DOHH2 (cell line): Measurements from ENCODE around the gene AGBL5.

Source experiments
- H3F3A ChIP-seq: fragments of 200-600 bp; sonication (generic), shearing (Covaris generic); 2 replicates; pipeline ENCODE4 v1.6.0; 2016; ENCODE audit warnings: antibody characterized with exemption, mild to moderate bottlenecking; ENCODE audit not compliant: control insufficient read depth, insufficient read depth
- H3K27ac ChIP-seq: fragments of 200-600 bp; sonication (generic); 2 replicates; pipeline ENCODE4 v1.5.1; 2014; ENCODE audit warnings: low read depth, mild to moderate bottlenecking, low read length, moderate library complexity
- H3K27me3 ChIP-seq: fragments of 200-600 bp; sonication (generic); 2 replicates; pipeline ENCODE4 v1.6.1; 2014; ENCODE audit warnings: mild to moderate bottlenecking, low read length, mixed read lengths; ENCODE audit not compliant: control insufficient read depth
- H3K36me3 ChIP-seq: fragments of 200-600 bp; sonication (generic); 2 replicates; pipeline ENCODE4 v1.6.1; 2014; ENCODE audit warnings: mild to moderate bottlenecking, low read length, moderate library complexity, mixed read lengths; ENCODE audit not compliant: control insufficient read depth
- H3K4me1 ChIP-seq: fragments of 200-600 bp; sonication (generic); 2 replicates; pipeline ENCODE4 v1.6.1; 2014; ENCODE audit warnings: mild to moderate bottlenecking, low read length, mixed read lengths; ENCODE audit not compliant: control insufficient read depth
- H3K4me2 ChIP-seq: fragments of 200-600 bp; sonication (generic); 2 replicates; pipeline ENCODE4 v1.6.0; 2014; ENCODE audit warnings: mild to moderate bottlenecking, low read length, moderate library complexity
- H3K4me3 ChIP-seq: fragments of 200-600 bp; sonication (generic); 2 replicates; pipeline ENCODE4 v1.5.1; 2014; ENCODE audit warnings: mild to moderate bottlenecking, low read length, mixed read lengths
- H3K79me2 ChIP-seq: fragments of 200-600 bp; sonication (generic); 2 replicates; pipeline ENCODE4 v1.6.1; 2014; ENCODE audit warnings: mild to moderate bottlenecking, low read length, mixed read lengths; ENCODE audit not compliant: control insufficient read depth
- H3K9me2 ChIP-seq: fragments of 200-600 bp; sonication (generic); replicated peaks from 2 replicates; pipeline ENCODE4 v1.6.1; 2014; ENCODE audit warnings: mild to moderate bottlenecking, low read length, mixed read lengths; ENCODE audit not compliant: control insufficient read depth
- H3K9me3 ChIP-seq: fragments of 200-600 bp; sonication (generic); 2 replicates; pipeline ENCODE4 v1.6.1; 2014; ENCODE audit warnings: antibody characterized with exemption, low read length, mixed read lengths; ENCODE audit not compliant: control insufficient read depth, insufficient read depth
- H4K20me1 ChIP-seq: fragments of 200-600 bp; sonication (generic); 2 replicates; pipeline ENCODE4 v1.6.0; 2014; ENCODE audit warnings: low read depth, mild to moderate bottlenecking, antibody characterized with exemption, low read length, moderate library complexity; ENCODE audit not compliant: control insufficient read depth, insufficient read depth
- CTCF ChIP-seq: fragments of 200-600 bp; sonication (generic); IDR thresholded peaks from one replicate; pipeline ENCODE4 v1.5.1; 2014; ENCODE audit warnings: antibody characterized with exemption, mild to moderate bottlenecking, low read depth, low read length; ENCODE audit not compliant: poor library complexity, severe bottlenecking
- EZH2phosphoT487 ChIP-seq: fragments of 200-600 bp; sonication (generic); IDR thresholded peaks from 2 replicates; pipeline ENCODE4 v1.6.1; 2017; ENCODE audit warnings: borderline replicate concordance, mild to moderate bottlenecking, antibody characterized with exemption, low read length, moderate library complexity, mixed read lengths

Gene AGBL5

GRCh38 chr2:27042159-27042661 is 9.3 kb upstream of the AGBL5 start:
- H3K9me3 ChIP-seq: no peaks in the 10 kb centered on the region
- H3F3A ChIP-seq: peaks cover 11% of the 10 kb centered on the region
- no peaks in the 10 kb centered on the region for H3K27me3 ChIP-seq
- H3K4me2 ChIP-seq: peak overlapping the region; percentile 38
- peaks cover 53% of the 10 kb centered on the region for H3K36me3 ChIP-seq
- peaks cover 24% of the 10 kb centered on the region for H3K4me1 ChIP-seq
- no peaks in the 10 kb centered on the region for H4K20me1 ChIP-seq
- no peaks in the 10 kb centered on the region for H3K79me2 ChIP-seq
- H3K4me3 ChIP-seq: no peak overlapping the region
- H3K27ac ChIP-seq: peak overlapping the region; percentile 52; the same call in 1 of the 2 replicates
- TF ChIP-seq EZH2phosphoT487 (no peak), CTCF (no peak)
- no peaks in the 10 kb centered on the region for H3K9me2 ChIP-seq

GRCh38 chr2:27042985-27043634 is 8.4 kb upstream of the AGBL5 start:
- H3F3A ChIP-seq: peaks cover 16% of the 10 kb centered on the region
- H4K20me1 ChIP-seq: no peaks in the 10 kb centered on the region
- no peak overlapping the region for H3K27ac ChIP-seq
- H3K9me3 ChIP-seq: no peaks in the 10 kb centered on the region
- H3K9me2 ChIP-seq: no peaks in the 10 kb centered on the region
- H3K4me2 ChIP-seq: no peak overlapping the region
- peaks cover 44% of the 10 kb centered on the region for H3K36me3 ChIP-seq
- peaks cover 24% of the 10 kb centered on the region for H3K4me1 ChIP-seq
- H3K79me2 ChIP-seq: no peaks in the 10 kb centered on the region
- TF ChIP-seq CTCF (no peak), EZH2phosphoT487 (no peak)
- H3K27me3 ChIP-seq: no peaks in the 10 kb centered on the region
- no peak overlapping the region for H3K4me3 ChIP-seq

- H3K9me2 ChIP-seq: no peaks in the 10 kb centered on the region
- H3K4me2 ChIP-seq: peak overlapping the region; percentile 93
- no peaks in the 10 kb centered on the region for H3K9me3 ChIP-seq
- H3K36me3 ChIP-seq: peaks cover 8% of the 10 kb centered on the region
- peaks cover 16% of the 10 kb centered on the region for H3K4me1 ChIP-seq
- peak overlapping the region; percentile 85 for H3K4me3 ChIP-seq
- peaks cover 12% of the 10 kb centered on the region for H3F3A ChIP-seq
- peaks cover 4% of the 10 kb centered on the region for H3K79me2 ChIP-seq
- peak overlapping the region; percentile 81 for H3K27ac ChIP-seq
- H4K20me1 ChIP-seq: no peaks in the 10 kb centered on the region
- no peaks in the 10 kb centered on the region for H3K27me3 ChIP-seq
- TF ChIP-seq CTCF: no peak
- TF ChIP-seq EZH2phosphoT487: no peak
Measured at GRCh38 chr2:27049422-27050280, 1.8 kb upstream of the AGBL5 start.
